ENCODE results near the gene TMEM167A. TPM values are rescaled to one million over a fixed set of nuclear protein-coding genes. Genes with fewer than 3 reads are reported as not detected.

TMEM167A gene
- total and polyA plus RNA-seq, 3 experiments from 2014 or later: 61.6 to 96.6 (median 93.6) TPM

DNA sequence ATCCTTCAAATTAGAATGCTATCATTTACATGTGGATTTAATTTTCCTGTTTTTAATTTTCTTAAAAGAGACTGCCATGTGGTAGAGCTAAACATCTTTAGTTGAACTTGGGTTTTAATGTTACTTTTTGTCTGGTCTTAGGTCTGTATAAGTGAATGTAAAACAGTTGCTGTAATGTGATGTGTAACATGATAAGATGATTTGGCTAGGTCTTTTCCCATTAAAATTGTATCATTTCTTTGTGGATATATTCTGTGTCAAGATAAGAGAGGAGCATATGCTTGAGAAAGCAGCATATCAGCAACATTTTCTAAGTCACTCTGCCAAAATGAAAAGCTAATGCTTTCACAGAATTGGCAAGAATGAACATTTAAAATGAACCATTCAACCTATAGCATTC, 18.5 kb downstream of the TMEM167A start:
- H3K4me1 Mint-ChIP-seq: peaks cover 28 to 55% (median 46%) of the 10 kb centered on the region in 3 donors
- CTCF ChIA-PET: no interaction called here

DNA sequence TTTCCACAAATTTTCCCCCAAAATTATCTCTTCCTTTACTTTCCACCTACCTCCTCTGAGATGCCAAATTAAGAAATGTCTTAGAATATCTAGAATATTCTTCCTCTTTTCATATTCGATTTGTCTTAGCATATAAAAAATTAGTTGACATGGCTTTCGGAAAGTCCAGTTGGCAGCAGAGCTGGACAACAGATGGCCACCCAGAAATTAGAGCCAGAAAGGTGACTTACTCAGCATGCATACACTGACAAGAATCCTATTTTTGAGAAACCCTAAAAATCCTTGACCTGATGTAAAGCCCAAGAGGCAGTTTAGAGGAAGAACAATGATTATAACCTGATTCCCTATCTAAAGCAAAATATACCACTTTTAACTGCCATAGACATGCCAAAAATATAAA, 22.0 kb downstream of the TMEM167A start:
- Histone ChIP-seq H3K27ac (ENCODE audit: low read depth, low read length) (no peak overlapping the region), H3K27me3 (ENCODE audit: insufficient read depth, low read length, poor library complexity, severe bottlenecking) (no peaks in the 10 kb centered on the region), H3K4me3 (ENCODE audit: low read length) (no peak overlapping the region), H3K4me1 (ENCODE audit: insufficient read depth, low read length) (no peaks in the 10 kb centered on the region), H3K9me3 (ENCODE audit: low read length) (no peaks in the 10 kb centered on the region), H3K36me3 (ENCODE audit: insufficient read depth, low read length) (peaks cover 3% of the 10 kb centered on the region)
- H3K4me1 Mint-ChIP-seq: peaks cover 23 to 50% (median 24%) of the 10 kb centered on the region in 3 donors
- H3K4me3 Mint-ChIP-seq: no peak overlapping the region
- POLR2A ChIA-PET: no interaction called here
- no peaks in the 10 kb centered on the region for H3K27me3 Mint-ChIP-seq
- peak overlapping the region in 3 of 8 donors; percentile 5 to 66 (median 6) for H3K27ac Mint-ChIP-seq
- no peak for DNase-seq
- no peaks in the 10 kb centered on the region for H3K9me3 Mint-ChIP-seq
- CTCF ChIA-PET: no interaction called here
- peaks cover 0 to 71% (median 22%) of the 10 kb centered on the region in 3 donors for H3K36me3 Mint-ChIP-seq

More for the DNA sequence above, 18.5 kb downstream of the TMEM167A start:
- Mint-ChIP-seq H3K4me3 (no peak overlapping the region), H3K27ac (peak overlapping the region in 1 of 8 donors; percentile 18), H3K27me3 (no peaks in the 10 kb centered on the region), H3K9me3 (no peaks in the 10 kb centered on the region), H3K36me3 (peaks cover 0 to 75% (median 16%) of the 10 kb centered on the region in 3 donors)
- no peak overlapping the region for H3K27ac ChIP-seq (ENCODE audit: low read depth, low read length)
- no peak for DNase-seq
- no peaks in the 10 kb centered on the region for H3K4me1 ChIP-seq (ENCODE audit: insufficient read depth, low read length)
- peaks cover 7% of the 10 kb centered on the region for H3K36me3 ChIP-seq (ENCODE audit: insufficient read depth, low read length)
- no peaks in the 10 kb centered on the region for H3K27me3 ChIP-seq (ENCODE audit: insufficient read depth, low read length, poor library complexity, severe bottlenecking)
- no peaks in the 10 kb centered on the region for H3K9me3 ChIP-seq (ENCODE audit: low read length)
- POLR2A ChIA-PET: no interaction called here
- H3K4me3 ChIP-seq (ENCODE audit: low read length): no peak overlapping the region

DNA sequence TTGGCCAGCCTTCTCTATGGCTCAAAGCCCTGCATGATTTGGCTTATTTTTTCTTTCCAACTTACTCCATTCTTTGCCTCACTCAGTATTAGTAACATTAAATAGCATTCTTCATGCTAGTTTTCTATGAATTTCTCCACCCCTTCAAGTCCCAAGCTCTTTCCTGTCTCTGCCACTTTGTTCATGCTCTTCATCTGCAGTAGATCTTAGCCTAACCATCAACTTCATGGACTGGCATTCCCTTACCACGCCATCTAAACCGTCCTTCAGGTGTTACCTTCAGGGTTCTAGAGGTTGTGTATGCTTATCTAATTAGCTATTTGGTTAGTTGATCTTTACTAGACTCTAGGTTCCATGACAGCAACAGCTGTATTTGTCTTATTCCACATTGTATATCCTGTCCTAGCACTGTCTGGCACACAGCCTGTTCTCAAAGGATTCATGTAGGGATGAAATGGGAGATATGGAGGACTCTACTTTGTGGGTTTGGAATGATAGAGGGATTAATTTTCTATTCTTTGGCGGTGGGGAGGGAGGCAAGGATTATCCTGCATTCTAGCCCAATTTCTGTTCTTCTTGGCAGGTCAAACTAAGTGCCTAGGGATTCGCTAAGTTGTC, 26.4 kb downstream of the TMEM167A start:
- H3K4me1 Mint-ChIP-seq: peaks cover 1 to 19% (median 1%) of the 10 kb centered on the region in 3 donors
- H3K27me3 Mint-ChIP-seq: no peaks in the 10 kb centered on the region
- DNase-seq: no peak
- Histone ChIP-seq H3K4me3 (ENCODE audit: low read length) (no peak overlapping the region), H3K9me3 (ENCODE audit: low read length) (no peaks in the 10 kb centered on the region), H3K27ac (ENCODE audit: low read depth, low read length) (no peak overlapping the region), H3K27me3 (ENCODE audit: insufficient read depth, low read length, poor library complexity, severe bottlenecking) (no peaks in the 10 kb centered on the region), H3K4me1 (ENCODE audit: insufficient read depth, low read length) (no peaks in the 10 kb centered on the region), H3K36me3 (ENCODE audit: insufficient read depth, low read length) (peaks cover 3% of the 10 kb centered on the region)
- no peak overlapping the region for H3K4me3 Mint-ChIP-seq
- POLR2A ChIA-PET: no interaction called here
- CTCF ChIA-PET: no interaction called here
- H3K36me3 Mint-ChIP-seq: peaks cover 0 to 43% (median 21%) of the 10 kb centered on the region in 3 donors
- no peaks in the 10 kb centered on the region for H3K9me3 Mint-ChIP-seq
- H3K27ac Mint-ChIP-seq: peak overlapping the region in 2 of 8 donors; percentile 13 to 84

GRCh38 chr5:83049370-83049885, 27.8 kb downstream of the TMEM167A start:
- H3K4me3 ChIP-seq (ENCODE audit: low read length): no peak overlapping the region
- no peaks in the 10 kb centered on the region for H3K36me3 ChIP-seq (ENCODE audit: insufficient read depth, low read length)
- Mint-ChIP-seq H3K4me3 (no peak overlapping the region), H3K27ac (peak overlapping the region in 2 of 8 donors; percentile 0 to 23), H3K36me3 (peaks cover 1 to 31% (median 16%) of the 10 kb centered on the region in 3 donors), H3K9me3 (no peaks in the 10 kb centered on the region), H3K4me1 (peaks cover 0 to 8% (median under 1%) of the 10 kb centered on the region in 3 donors), H3K27me3 (no peaks in the 10 kb centered on the region)
- H3K27ac ChIP-seq (ENCODE audit: low read depth, low read length): no peak overlapping the region
- POLR2A ChIA-PET: no interaction called here
- no peaks in the 10 kb centered on the region for H3K9me3 ChIP-seq (ENCODE audit: low read length)
- DNase-seq: no peak
- no peaks in the 10 kb centered on the region for H3K4me1 ChIP-seq (ENCODE audit: insufficient read depth, low read length)
- CTCF ChIA-PET: interaction anchor here (1.2 kb wide), 1 partner anchor 11 kb away, joined by 5 read pairs; no protein-coding TSS in a partner anchor
- H3K27me3 ChIP-seq (ENCODE audit: insufficient read depth, low read length, poor library complexity, severe bottlenecking): no peaks in the 10 kb centered on the region

DNA sequence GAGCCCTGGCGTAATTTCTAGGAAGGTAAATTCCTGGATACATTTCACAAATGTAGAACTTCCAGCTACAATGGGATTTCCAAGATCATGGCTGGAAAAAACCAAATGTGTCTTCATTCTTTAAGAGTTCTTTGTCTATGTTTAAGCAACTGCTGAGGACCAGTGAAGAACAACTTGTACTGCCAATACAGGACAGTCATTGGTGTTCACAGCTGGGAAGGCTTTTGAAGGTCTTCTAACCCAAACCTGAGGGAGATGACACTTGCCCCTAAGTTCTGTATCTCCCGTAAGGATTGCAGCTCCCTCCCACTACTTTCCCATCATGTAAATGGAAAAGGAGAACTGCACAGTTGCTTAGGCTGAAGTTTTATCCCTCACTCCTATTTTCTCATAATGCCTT, 28.4 kb downstream of the TMEM167A start:
- POLR2A ChIA-PET: no interaction called here

DNA sequence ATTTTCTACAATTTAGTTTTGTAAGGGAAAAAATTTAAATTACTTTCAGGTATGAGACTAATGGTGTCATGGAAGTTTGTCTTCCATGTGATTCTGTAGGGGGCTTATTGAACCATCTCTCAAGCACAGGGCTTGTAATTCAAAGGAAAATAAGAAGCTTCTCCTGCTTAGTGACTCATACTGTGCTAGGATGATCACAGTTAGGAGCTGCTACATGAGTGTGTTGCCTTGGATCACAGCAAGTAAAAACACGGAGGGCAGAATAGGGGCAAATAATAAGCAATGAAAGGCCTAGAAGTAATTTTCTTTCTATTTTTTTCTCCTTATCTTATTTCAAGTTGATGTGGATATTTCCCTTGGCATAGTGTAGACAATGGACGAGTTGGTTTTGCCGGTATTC, 28.9 kb downstream of the TMEM167A start:
- ChIA-PET CTCF (interaction anchor here (0.6 to 1.2 kb wide), 2 partner anchors 9 to 12 kb away, joined by 3 to 5 read pairs; no protein-coding TSS in a partner anchor), POLR2A (no interaction called here)
- no peak overlapping the region for H3K4me3 Mint-ChIP-seq
- no peaks in the 10 kb centered on the region for H3K36me3 ChIP-seq (ENCODE audit: insufficient read depth, low read length)
- H3K36me3 Mint-ChIP-seq: peaks cover 3 to 20% (median 15%) of the 10 kb centered on the region in 3 donors
- H3K9me3 Mint-ChIP-seq: no peaks in the 10 kb centered on the region
- no peaks in the 10 kb centered on the region for H3K9me3 ChIP-seq (ENCODE audit: low read length)
- H3K27me3 Mint-ChIP-seq: no peaks in the 10 kb centered on the region
- H3K4me1 Mint-ChIP-seq: no peaks in the 10 kb centered on the region
- no peaks in the 10 kb centered on the region for H3K27me3 ChIP-seq (ENCODE audit: insufficient read depth, low read length, poor library complexity, severe bottlenecking)
- no peak overlapping the region for H3K27ac Mint-ChIP-seq
- no peak overlapping the region for H3K27ac ChIP-seq (ENCODE audit: low read depth, low read length)
- H3K4me3 ChIP-seq (ENCODE audit: low read length): no peak overlapping the region
- H3K4me1 ChIP-seq (ENCODE audit: insufficient read depth, low read length): no peaks in the 10 kb centered on the region
- no peak for DNase-seq

More for the DNA sequence above, 28.4 kb downstream of the TMEM167A start:
- H3K9me3 ChIP-seq (ENCODE audit: low read length): no peaks in the 10 kb centered on the region
- Mint-ChIP-seq H3K36me3 (peaks cover 3 to 25% (median 14%) of the 10 kb centered on the region in 3 donors), H3K4me1 (peaks cover 0 to 3% (median 0%) of the 10 kb centered on the region in 3 donors), H3K27me3 (no peaks in the 10 kb centered on the region), H3K27ac (no peak overlapping the region), H3K4me3 (no peak overlapping the region), H3K9me3 (no peaks in the 10 kb centered on the region)
- H3K27me3 ChIP-seq (ENCODE audit: insufficient read depth, low read length, poor library complexity, severe bottlenecking): no peaks in the 10 kb centered on the region
- DNase-seq: no peak
- H3K36me3 ChIP-seq (ENCODE audit: insufficient read depth, low read length): no peaks in the 10 kb centered on the region
- no peak overlapping the region for H3K27ac ChIP-seq (ENCODE audit: low read depth, low read length)
- H3K4me1 ChIP-seq (ENCODE audit: insufficient read depth, low read length): no peaks in the 10 kb centered on the region
- no peak overlapping the region for H3K4me3 ChIP-seq (ENCODE audit: low read length)
- CTCF ChIA-PET: interaction anchor here (0.6 to 1.2 kb wide), 2 partner anchors 9 to 12 kb away, joined by 3 to 5 read pairs; no protein-coding TSS in a partner anchor

GRCh38 chr5:83044926-83045325, 32.3 kb downstream of the TMEM167A start:
- CTCF ChIA-PET: no interaction called here
- no peak for DNase-seq
- H3K9me3 Mint-ChIP-seq: no peaks in the 10 kb centered on the region
- POLR2A ChIA-PET: no interaction called here
- H3K4me3 Mint-ChIP-seq: no peak overlapping the region
- H3K36me3 Mint-ChIP-seq: peaks cover 3 to 8% (median 4%) of the 10 kb centered on the region in 3 donors
- no peaks in the 10 kb centered on the region for H3K4me1 ChIP-seq (ENCODE audit: insufficient read depth, low read length)
- no peaks in the 10 kb centered on the region for H3K27me3 ChIP-seq (ENCODE audit: insufficient read depth, low read length, poor library complexity, severe bottlenecking)
- no peaks in the 10 kb centered on the region for H3K9me3 ChIP-seq (ENCODE audit: low read length)
- H3K36me3 ChIP-seq (ENCODE audit: insufficient read depth, low read length): no peaks in the 10 kb centered on the region
- H3K27ac ChIP-seq (ENCODE audit: low read depth, low read length): no peak overlapping the region
- H3K4me3 ChIP-seq (ENCODE audit: low read length): no peak overlapping the region
- H3K4me1 Mint-ChIP-seq: no peaks in the 10 kb centered on the region
- H3K27ac Mint-ChIP-seq: no peak overlapping the region
- H3K27me3 Mint-ChIP-seq: no peaks in the 10 kb centered on the region

GRCh38 chr5:83042507-83042906, 34.7 kb downstream of the TMEM167A start:
- H3K4me1 ChIP-seq (ENCODE audit: insufficient read depth, low read length): no peaks in the 10 kb centered on the region
- peaks cover 0 to 2% (median 0%) of the 10 kb centered on the region in 3 donors for H3K4me1 Mint-ChIP-seq
- H3K9me3 Mint-ChIP-seq: no peaks in the 10 kb centered on the region
- H3K27me3 ChIP-seq (ENCODE audit: insufficient read depth, low read length, poor library complexity, severe bottlenecking): no peaks in the 10 kb centered on the region
- peaks cover 0 to 8% (median 3%) of the 10 kb centered on the region in 3 donors for H3K36me3 Mint-ChIP-seq
- no peak overlapping the region for H3K4me3 ChIP-seq (ENCODE audit: low read length)
- no peak overlapping the region for H3K27ac Mint-ChIP-seq
- no peak overlapping the region for H3K4me3 Mint-ChIP-seq
- H3K9me3 ChIP-seq (ENCODE audit: low read length): no peaks in the 10 kb centered on the region
- H3K27me3 Mint-ChIP-seq: no peaks in the 10 kb centered on the region
- H3K27ac ChIP-seq (ENCODE audit: low read depth, low read length): no peak overlapping the region
- no peak for DNase-seq
- CTCF ChIA-PET: no interaction called here
- H3K36me3 ChIP-seq (ENCODE audit: insufficient read depth, low read length): no peaks in the 10 kb centered on the region
- POLR2A ChIA-PET: no interaction called here
